Stimulated activated CD4-positive, alpha-beta T cell treated with anti-CD3 and anti-CD28 coated beads, Interleukin-15, amount 100 ng/mL, for 1 hour (primary cell): Measurements from ENCODE around the gene JADE3.

Experiments
- DNase-seq, 2 donors: peaks; one replicate each; pipeline ENCODE4 v3.0.0-alpha.2; 2020; ENCODE audit warnings: low read depth in 1 of 2, low spot score in 1 of 2

The JADE3 gene

DNA sequence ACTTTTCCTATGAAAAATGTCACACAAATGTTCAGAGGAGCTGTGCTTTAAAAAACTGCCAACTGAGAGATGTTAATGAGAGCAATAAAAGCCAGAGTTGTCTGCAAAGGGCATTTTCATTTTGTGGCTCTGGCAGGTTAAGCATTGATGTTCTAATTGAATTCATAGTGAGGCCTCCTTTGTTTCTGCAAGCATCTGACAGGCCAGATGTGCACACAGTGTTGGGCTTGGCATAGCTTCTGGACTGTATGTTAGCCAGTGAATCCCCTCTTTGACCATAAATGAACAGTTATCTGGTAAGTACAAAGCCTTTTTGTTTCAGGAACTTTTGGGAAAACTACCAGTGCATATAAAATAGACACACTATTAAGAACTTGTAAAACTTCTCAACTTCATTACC lies 81.9 kb downstream of the JADE3 start:
- no peak for DNase-seq

DNA sequence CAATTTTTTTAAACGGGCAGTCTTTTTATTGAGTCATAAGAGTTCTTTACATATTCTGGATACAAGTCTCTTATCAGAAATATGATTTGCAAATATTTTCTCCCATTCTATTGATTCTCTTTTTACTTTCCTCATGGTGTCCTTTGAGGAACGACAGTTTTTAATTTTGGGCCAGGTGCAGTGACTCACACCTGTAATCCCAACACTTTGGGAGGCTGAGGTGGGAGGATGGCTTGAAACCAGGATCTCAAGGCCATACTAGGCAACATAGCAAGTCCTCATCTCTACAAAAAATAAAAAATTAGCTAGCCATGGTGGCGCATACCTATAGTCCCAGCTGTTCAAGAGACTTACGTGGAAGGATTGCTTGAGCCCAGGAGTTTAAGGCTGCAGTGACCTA lies 99.9 kb downstream of the JADE3 start:
- DNase-seq, result no peak

DNA sequence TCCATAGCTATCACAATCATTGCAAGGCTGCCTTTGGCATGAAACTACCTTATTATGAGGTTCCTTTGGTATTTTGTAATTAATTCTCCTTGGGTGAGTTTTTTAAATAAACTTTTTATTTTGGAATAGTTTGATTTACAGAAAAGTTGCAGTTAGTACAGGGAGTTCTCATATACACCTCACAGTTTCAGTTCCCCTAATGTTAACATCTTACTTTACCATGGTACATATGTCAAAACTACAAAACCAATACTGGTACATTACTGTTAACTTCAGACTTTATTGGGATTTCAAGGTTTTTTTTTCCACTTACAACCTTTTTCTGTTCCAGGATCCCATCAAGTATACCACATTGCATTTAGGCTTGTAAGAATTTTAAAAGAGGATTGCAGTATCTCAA lies 114.0 kb downstream of the JADE3 start:
- DNase-seq, result no peak

DNA sequence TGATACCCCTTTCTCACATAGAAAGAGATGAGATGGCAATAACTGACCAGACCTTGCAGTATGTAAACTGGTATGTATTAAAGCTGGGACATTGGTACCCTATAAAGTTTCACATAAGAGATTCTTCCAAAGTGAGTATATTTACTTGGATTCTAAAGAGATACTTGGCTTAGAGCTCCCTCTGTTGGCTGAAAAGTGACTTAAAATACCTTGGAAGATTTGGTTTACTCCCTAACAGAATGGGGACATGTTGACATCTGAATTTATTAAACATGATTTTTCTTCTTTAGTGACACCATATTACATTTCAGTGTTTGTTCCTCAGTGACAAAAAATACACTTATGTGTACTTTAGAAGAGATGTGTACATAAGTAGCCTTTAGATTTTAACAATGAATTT lies 118.1 kb downstream of the JADE3 start:
- no peak for DNase-seq

DNA sequence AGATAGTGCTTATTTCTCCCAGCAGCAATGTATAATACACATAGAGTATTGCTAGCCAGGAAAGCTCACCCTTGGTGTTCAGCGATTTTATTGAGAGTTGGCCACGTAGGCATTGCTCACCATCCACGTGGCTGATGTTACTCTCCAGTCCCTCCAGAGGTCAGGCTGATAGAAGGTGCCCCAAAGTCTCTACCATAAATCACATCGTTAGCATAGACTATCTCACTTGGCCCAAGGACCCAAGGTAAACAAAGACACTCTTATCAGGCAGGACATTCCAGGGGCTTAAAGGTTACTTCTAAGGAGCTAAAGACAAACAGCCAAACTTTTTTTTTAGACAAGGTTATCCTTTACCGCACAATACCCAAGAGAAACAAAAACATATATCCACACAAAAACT lies 135.8 kb downstream of the JADE3 start:
- DNase-seq, result no peak

DNA sequence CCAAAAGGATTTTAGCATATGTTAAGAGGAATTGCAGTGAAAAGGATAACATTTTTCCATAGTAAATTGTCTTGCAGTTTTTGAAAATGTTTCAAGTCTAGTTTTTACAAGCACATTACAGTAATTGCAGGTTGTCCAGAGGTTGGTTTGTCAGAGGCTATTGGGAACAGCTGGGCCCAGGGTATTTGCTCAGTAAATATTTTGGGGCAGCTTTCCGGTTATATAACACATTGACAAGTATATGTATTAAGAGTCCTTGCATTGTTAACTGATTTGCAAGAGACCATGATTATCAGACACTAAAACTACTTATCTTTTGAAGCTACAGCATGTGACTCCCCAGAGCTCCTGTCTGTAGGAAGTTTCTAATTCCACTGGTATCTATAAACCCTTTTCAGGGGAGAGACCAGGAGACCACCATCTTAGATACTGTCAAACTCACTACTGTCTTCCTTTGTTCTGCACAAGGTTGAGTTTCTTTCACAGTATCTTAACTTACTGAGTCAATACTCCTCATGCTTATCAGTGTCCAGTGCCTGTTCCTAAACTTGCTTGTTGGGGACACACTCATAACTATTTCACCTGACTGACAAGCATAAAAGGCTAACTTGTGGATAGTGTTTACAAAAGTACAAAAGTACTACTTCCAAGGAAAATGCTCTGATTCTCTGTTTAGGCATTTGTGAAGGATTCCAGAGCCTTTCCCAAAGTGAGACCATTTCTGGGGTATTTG lies 147.1 kb downstream of the JADE3 start:
- DNase-seq, result no peak

DNA sequence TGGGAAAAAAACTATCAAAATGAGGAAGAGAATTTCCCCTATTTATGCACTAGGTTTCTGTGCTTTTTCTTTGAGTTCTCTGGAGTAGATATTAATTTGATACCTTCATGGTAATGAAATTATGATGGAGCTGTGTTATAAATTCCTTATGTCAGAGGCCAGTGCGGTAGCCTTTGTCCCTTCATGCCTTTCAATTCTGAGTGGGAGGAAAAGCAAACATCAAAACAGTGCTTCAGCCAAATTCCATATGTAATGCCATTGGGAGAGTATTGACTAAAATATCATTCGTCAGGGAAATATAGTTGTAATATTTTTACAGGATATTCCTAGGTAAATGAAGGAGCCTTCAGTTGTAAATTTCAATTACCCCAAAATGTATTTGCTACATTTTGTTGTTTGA lies 148.5 kb downstream of the JADE3 start:
- no peak for DNase-seq

DNA sequence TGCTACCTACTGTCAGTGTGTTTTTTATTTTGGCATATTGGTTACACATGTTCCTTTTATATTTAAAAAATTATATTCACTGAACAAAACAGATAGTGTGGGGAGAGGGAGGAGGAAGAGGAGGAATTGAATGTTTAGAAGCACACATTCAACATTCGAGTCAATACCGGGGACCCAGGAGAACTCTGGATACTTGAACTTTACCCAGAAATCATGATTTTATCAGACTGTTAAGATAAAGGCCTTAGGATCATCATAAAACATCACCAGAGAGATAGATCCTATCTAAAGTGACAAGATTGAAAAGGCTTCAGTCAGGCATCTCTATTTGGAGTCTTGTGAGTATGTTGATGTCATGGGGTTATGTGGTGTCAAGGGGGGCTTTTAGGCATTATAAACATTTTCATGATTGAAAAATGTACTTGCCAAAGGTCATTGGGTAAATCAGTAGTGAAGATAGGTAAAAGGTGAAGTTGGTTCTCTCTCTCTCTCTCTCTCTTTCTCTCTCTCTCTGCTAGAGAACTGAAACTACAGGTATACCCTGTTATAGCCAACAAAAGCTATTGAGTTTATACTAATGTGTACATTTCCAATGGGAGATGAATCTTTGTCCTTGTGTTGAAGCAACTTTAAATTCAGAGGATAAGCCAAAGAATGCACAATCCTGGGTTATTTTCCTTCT lies 149.2 kb downstream of the JADE3 start:
- DNase-seq, result no peak

DNA sequence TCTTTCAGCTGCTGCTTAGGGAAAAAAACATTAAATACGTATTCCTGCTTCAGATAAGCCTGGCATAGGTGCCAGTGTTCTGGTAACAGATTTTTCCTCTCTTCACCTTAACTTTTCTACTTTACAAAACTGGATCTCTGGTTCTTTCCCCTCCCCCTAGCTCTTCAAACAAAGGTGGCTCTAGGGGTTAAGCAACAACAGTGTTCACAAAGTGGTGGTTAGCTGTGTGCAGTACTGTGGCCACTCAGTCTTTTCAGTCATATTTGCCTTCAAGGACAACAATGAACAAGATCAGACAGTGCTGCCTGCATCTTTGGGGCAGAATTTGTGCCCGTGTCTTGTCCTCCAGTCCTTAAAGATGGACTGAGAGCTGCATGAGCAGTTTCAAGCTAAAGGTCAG lies 151.0 kb downstream of the JADE3 start:
- DNase-seq, result no peak

DNA sequence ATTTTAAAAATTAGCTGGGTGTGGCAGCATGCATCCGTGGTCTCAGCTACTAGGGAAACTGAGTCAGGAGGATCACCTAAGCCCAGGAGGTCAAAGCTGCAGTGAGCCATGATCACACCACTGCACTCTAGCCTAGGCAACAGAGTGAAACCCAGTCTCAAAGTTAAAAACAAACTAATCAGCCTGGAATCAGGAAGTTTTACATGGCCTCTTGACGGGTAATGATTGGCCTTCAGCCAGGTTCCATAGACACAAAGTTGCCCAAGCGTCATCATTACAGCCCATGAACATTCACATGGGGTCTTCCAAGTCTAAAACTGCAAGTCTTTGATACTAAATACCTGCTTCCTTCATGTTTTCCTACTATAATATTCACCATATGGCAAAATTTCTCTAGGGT lies 156.0 kb downstream of the JADE3 start:
- no peak for DNase-seq

DNA sequence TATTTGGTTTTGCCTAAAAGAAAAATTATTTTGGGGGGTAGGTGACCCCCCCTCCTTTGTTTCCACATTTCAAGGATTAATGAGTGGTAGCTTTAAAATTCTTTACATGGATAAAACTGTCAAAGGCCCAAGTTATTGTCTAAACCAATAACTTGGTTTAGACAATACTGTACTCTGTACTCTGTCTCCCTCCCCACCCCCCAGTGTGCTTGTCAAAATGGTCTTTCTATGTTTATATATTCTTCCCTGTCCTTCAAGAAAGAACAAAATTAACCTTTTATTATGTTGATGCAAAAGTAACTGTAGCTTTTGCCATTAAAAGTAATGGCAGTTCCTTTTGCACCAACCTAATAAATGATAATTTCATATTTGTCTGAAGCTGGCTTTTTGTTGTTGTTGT lies 156.5 kb downstream of the JADE3 start:
- no peak for DNase-seq

DNA sequence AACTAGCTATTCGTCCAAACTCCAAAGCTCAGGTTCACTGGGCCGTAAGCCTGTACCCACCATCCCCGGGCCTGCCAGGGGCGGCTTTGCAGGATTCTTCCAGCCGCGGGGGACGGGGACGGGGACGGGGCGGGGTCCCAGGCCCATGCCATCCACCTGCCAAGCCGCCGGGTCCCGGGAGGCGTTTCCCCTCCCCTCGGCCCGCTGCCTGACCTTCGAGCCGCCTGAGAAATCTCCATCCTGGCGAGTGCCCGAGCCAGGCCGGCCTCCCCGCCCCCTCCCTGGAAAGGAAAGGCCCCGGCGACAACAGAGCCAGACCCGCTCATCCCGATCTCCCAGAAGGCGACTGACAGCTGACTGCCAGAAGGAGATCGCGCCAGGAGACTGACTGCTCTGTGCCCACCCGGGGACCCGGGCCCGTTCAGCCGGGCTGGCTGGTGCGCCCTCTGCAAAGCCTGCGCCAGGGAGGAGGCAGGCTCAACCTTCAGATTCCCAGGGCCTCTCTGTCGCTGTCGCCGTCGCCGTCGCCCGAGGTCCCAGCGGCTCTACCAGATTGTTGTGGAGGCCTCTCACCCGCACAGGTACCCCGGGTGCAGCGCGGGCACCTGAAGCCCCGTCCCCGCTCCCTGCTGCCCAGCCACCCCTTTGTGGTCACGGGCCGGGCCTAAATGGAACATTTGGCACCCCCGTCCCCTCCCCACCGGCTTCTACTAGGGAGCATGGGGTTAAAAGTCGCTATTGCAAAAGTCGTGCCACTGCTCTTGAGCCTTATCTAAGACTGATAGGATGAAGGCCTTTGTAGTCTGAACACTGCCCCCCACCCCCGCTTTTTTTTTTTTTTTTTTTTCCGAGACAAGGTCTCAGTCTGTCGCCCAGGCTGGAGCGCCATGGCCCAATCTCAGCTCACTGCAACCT lies 166.2 kb downstream of the JADE3 start, which contains the start of gene RGN:
Gene RGN (plus strand): TSS at position 315 of the 915 bp plus-strand sequence. CDS start 2,702 bp downstream, outside the sequence.
- DNase-seq, result no peak

DNA sequence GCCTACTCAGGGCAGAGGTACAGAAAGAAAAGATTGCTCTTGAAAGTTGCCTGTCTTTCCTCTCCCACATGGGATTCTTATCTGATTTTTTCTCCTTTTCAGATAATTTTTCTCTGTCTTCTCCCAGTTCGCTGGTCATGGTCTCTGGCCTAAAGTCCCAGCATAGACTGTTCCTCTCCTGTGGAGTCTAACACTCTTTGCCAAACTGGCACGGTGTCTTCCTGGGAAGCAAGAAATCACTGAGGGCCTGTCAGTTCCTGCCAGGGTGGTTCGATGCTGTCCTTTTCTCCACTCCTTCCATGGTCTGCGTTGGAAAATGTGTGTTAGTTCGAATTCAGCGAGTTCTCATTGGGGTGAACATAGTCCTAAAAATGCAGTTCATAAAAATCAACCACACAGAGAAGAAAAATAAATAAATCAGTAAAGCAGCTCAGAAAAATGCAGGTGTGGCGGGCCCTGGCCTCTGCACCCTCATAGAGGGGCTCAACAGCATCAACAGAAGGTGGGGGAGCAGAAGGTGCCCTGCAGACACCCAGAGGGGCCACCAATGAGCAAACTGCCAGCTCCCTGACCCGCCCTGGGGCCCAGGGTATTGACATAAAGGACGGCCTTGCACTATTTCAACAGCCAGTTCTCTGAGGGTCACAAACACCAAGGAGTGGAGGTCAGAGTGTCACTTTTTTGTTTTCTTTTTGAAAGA lies 168.1 kb downstream of the JADE3 start:
- DNase-seq, result no peak

DNA sequence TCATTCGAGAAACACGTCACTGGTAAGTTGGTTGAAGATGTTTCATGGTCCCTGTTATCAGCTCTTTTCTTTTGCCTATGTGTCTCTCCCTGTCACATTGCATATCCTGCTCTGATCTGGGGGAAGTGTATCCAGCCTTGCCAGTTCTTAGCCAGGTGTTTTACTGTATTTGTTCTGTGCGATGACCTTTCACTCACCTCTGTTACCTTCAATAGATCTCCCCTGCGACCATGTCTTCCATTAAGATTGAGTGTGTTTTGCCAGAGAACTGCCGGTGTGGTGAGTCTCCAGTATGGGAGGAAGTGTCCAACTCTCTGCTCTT lies 168.7 kb downstream of the JADE3 start:
- DNase-seq, result no peak

DNA sequence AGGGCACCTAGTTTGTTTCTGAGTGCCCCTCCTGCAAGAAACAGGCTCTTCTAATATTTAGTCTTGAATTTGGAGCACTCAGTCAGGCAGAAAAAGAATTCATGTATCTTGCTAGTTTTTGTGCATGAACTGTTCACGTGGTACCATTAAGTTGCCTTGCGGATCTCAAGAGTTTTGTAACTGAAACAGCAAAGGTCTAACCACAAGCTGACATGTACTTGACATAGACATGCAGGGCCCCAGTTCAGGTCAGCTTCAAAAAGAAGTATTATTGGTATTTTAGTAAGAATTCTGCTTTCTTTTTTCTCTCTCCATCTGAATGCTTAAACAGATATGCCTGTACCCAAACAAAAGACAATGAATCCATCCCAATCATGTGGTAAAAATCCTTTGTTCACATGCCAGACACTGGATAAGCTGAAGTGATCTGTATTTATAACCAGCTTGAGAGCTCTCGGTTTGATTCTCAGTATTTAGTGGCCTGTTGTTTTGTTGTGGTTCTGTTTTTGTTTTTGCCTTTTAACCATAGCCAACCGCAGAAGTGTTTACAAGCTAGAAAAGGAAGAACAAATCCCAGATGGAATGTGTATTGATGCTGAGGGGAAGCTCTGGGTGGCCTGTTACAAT lies 179.0 kb downstream of the JADE3 start:
- DNase-seq, result no peak

DNA sequence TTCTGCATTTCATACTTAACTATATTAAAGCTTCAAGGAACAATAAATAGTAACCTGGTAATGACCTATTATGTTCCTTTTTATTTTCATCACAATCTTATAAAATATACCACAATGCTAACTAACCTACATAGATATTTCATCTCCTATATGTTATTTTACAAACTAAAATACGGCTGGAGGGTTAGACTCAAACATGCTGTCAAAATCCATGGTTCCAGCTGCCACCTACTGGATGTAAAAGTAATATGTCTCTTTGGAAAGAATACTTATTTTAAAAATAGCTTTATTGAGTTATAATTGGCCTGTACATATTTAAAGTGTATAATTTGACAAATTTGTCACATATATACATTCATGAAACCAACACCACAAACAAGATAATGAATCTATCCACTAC lies 181.0 kb downstream of the JADE3 start:
- DNase-seq, result no peak

DNA sequence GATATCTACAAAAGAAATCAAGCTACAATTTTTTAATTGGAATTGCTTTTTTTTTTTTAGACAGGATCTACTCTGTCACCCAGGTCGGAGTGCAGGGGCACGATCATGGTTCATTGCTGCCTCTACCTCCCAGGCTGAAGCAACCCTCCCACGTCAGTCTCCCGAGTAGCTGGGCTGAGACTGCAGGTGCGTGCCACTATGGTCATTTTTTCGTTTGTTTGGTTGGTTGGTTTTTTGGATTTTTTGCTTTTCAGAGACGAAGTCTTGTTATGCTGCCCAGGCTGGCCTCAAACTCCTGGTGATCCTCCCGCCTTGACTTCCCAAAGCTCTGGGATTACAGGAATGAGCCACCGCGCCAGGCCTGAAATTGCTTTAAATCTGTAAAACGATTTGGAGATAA lies 181.6 kb downstream of the JADE3 start:
- no peak for DNase-seq

DNA sequence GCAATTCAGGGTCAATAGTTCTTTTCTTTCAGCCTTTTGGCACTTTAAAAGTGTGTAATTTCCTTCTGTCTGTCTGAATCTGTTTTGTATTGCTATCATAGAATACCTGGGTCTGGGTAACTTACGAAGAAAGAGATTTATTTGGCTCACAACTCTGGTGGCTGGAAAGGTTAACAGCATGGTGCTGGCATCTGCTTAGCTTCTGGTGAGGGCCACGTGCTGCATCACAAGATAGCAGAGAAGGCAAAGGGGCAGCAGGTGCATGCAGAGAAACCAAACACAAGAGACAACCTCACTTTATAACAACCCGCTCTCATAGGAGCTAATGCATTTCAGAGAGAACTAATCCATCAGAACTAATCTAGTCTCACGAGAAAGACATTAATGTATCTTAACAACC lies 184.8 kb downstream of the JADE3 start:
- DNase-seq, result no peak

DNA sequence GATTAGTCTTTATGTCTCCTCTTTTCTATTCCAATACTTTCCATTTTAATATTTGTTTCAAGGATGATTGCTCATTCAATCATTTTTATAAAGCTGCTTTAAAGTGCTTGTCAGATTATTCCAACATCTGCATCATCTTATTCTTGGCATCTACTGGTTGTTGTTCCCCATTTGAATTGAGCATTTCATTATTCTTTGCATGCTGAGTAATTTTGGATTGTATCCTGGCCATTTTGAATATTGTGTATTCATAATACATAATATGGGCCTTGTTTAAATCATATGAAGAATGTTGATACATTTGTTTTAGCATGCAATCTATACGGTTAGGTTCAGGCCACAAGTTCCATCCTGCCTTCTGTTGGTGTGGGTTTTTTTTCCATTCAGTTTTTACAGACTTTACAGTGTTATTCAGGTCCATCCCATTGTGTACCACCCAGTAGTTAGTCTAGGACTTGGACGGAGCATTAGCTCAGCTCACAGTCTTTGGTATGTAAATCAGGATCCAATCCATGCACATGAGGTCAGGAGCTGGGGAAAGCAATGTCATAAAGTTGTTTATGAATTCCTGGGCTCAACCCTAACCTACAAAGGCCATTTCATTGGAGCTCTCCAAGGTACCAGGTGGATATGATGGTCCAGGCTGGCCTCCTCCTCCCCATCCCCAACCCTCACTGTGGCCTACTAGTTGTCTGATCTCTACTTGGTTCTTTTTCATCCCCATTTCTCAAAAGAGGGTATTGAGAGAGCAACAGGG lies 186.3 kb downstream of the JADE3 start:
- no peak for DNase-seq

DNA sequence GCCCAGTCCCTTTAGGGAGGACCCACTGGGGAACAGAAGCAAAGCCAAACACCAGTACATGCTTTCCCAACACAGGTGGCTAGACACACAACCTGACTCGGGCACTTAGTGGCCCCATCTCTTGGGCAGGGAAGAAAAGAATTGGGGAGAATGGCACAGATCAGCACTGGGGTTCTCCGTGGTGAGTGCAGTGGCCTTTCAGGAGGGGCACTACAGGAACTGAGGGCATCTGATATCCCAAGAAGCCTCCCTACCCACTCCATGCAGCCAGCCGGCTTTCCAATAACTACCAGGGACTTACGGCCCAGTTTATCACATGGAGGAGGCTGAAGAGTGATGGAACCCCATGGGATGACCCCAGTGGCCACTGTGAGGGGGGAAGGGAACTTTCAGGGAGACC lies 189.0 kb downstream of the JADE3 start:
- no peak for DNase-seq
